Esophagus muscularis mucosa (tissue), 3 donors: ENCODE results near the gene ERVV-1.

ENCODE experiments used
- CTCF ChIP-seq, 3 experiments: fragments of 200-600 bp in 2 of 3; fragments of 450-650 bp in 1 of 3; sonication (generic) in 2 of 3; IDR thresholded peaks; one replicate each; pipeline ENCODE4 v1.5.1; 2017 to 2019; ENCODE audit warnings: antibody characterized with exemption in 3 of 3, mild to moderate bottlenecking in 2 of 3, moderate library complexity in 1 of 3
- POLR2A ChIP-seq: fragments of 450-650 bp; IDR thresholded peaks from one replicate; pipeline ENCODE4 v1.6.1; 2017; ENCODE audit warnings: antibody characterized with exemption, moderate library complexity, mild to moderate bottlenecking, low read depth
- POLR2AphosphoS5 ChIP-seq, 2 donors: sonication (generic); formaldehyde crosslinking; IDR thresholded peaks; one replicate each; pipeline ENCODE4 v1.6.1; 2017; ENCODE audit warnings: antibody characterized with exemption in 2 of 2

DNA sequence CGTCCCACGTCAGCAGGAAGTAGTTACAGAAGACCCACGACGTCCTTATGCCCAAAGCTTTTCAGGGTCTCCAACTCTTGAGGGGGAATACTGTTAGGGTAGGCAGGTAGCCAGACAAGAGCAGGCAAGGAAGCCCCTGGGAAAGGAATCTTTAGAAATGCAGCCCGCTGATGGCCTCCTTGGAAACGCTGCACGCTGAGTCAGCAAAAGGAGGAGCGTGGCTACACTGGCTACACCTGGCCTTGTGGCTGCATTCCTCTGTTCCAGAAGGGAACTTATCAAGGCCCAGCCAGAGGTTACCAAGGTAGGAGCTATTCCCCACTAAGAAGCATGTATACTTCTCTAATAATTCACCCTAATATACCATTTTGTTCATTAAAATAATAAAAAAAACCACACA, 2.0 kb downstream of the ERVV-1 start:
- TF ChIP-seq CTCF (IDR thresholded peaks at IDR 0.05) (no peak), POLR2A (no peak), POLR2AphosphoS5 (IDR thresholded peaks at IDR 0.05) (no peak)
